Lower leg skin (tissue), 4 donors: ENCODE measurements around the gene HBG1. TPM values are rescaled to one million over a fixed set of nuclear protein-coding genes. Genes with fewer than 3 reads are reported as not detected.

Experiments used
- DNase-seq, 2 donors: peaks; one replicate each; pipeline ENCODE4 v3.0.0-alpha.2; 2019; ENCODE audit warnings: low spot score in 2 of 2
- H3K4me3 ChIP-seq: fragments of 200-600 bp; sonication (generic); 2 replicates; pipeline ENCODE4 v1.5.1; 2017; ENCODE audit warnings: mild to moderate bottlenecking, low read depth; ENCODE audit not compliant: poor library complexity, severe bottlenecking
- CTCF ChIP-seq, 3 donors: fragments of 450-650 bp; IDR thresholded peaks; one replicate each; pipeline ENCODE4 v1.5.1; 2016; ENCODE audit warnings: antibody characterized with exemption in 3 of 3, mild to moderate bottlenecking in 3 of 3, moderate library complexity in 2 of 3
- POLR2A ChIP-seq, 2 donors: fragments of 450-650 bp; IDR thresholded peaks; one replicate each; pipeline ENCODE4 v1.6.1; 2016 to 2017; ENCODE audit warnings: antibody characterized with exemption in 2 of 2, mild to moderate bottlenecking in 1 of 2, moderate library complexity in 1 of 2
- WGBS, 2 donors: methylation state at CpG; one replicate each; pipeline ENCODE4 v1.1.5; 2018; 5-methylcytosine and 5-hydroxymethylcytosine counted together
- intact Hi-C: fragments of 100-400 bp; cut with DNase I; formaldehyde crosslinking; loops from one replicate; pipeline ENCODE4 v1.15.0; 2023; ENCODE audit warnings: low total_unique reads
- total RNA-seq, 4 donors: library from RNA; depleted of rRNA; stranded (reverse); fragments of >200 nt; gene quantifications; one replicate each; pipeline ENCODE4 v1.1.0, GENCODE V29; 2016

Gene HBG1
- total RNA-seq, 4 donors from 2014 or later, result not detected

GRCh38 chr11:5233307-5233706 is 16.4 kb downstream of the HBG1 start:
- 82 to 86% methylated on average over 1 of the region's 1 CpG for WGBS, 2 donors
- intact Hi-C loops, result no loop called here
- DNase-seq, result no peak
- no peak overlapping the region for H3K4me3 ChIP-seq
- TF ChIP-seq CTCF (IDR thresholded peaks at IDR 0.05), result no peak
- no peak for TF ChIP-seq POLR2A (IDR thresholded peaks at IDR 0.05)

- WGBS, 2 donors, result 96% methylated on average over 2 of the region's 2 CpGs
- intact Hi-C loops, result no loop called here
- TF ChIP-seq CTCF (IDR thresholded peaks at IDR 0.05) (no peak), POLR2A (IDR thresholded peaks at IDR 0.05) (no peak)
- no peak for DNase-seq
- no peak overlapping the region for H3K4me3 ChIP-seq
Observed at GRCh38 chr11:5232821-5233220, 16.8 kb downstream of the HBG1 start.

GRCh38 chr11:5232176-5232575 is 17.5 kb downstream of the HBG1 start:
- H3K4me3 ChIP-seq, result no peak overlapping the region
- no peak for DNase-seq
- TF ChIP-seq POLR2A (IDR thresholded peaks at IDR 0.05) (no peak), CTCF (IDR thresholded peaks at IDR 0.05) (no peak)
- intact Hi-C loops, result no loop called here
- WGBS, 2 donors, result 55 to 57% methylated on average over 3 of the region's 3 CpGs

GRCh38 chr11:5231111-5231510 is 18.5 kb downstream of the HBG1 start:
- H3K4me3 ChIP-seq, result no peak overlapping the region
- intact Hi-C loops, result no loop called here
- no peak for DNase-seq
- TF ChIP-seq CTCF (IDR thresholded peaks at IDR 0.05), result no peak
- TF ChIP-seq POLR2A (IDR thresholded peaks at IDR 0.05), result no peak
- 88 to 89% methylated on average over 2 of the region's 2 CpGs for WGBS, 2 donors

- WGBS, 2 donors, result 87 to 91% methylated on average over 1 of the region's 1 CpG
- no peak overlapping the region for H3K4me3 ChIP-seq
- DNase-seq, result no peak
- intact Hi-C loops, result no loop called here
- TF ChIP-seq CTCF (IDR thresholded peaks at IDR 0.05), result no peak
- TF ChIP-seq POLR2A (IDR thresholded peaks at IDR 0.05), result no peak
Observed at GRCh38 chr11:5230266-5230665, 19.4 kb downstream of the HBG1 start.

- no peak for TF ChIP-seq POLR2A (IDR thresholded peaks at IDR 0.05)
- TF ChIP-seq CTCF (IDR thresholded peaks at IDR 0.05), result no peak
- DNase-seq, result no peak
- intact Hi-C loops, result no loop called here
- H3K4me3 ChIP-seq, result no peak overlapping the region
- 88 to 92% methylated on average over 2 of the region's 2 CpGs for WGBS, 2 donors
Observed at GRCh38 chr11:5229796-5230195, 19.9 kb downstream of the HBG1 start.
